ENCODE results near the gene MDM2.
"Not testable (repeated sequence)": the region's sequence is repeated elsewhere in the genome, so short reads cannot be mapped to it uniquely, and the experiment has no call there.

Gene MDM2

GRCh38 chr12:68806488-68807237, 1.3 kb upstream of the MDM2 start:
- DNase-seq (ENCODE audit: low read depth), result no peak

GRCh38 chr12:68807274-68807575, 752 bp upstream of the MDM2 start:
- not testable (repeated sequence) for DNase-seq (ENCODE audit: low read depth)

- DNase-seq (ENCODE audit: low read depth), result peak; percentile 81
These were observed 612 bp downstream of the MDM2 start for GRCh38 chr12:68808388-68809189.

GRCh38 chr12:68809190-68810026, 1.4 kb downstream of the MDM2 start:
- DNase-seq (ENCODE audit: low read depth), result no peak

GRCh38 chr12:68810027-68810389, 2.0 kb downstream of the MDM2 start:
- not testable (repeated sequence) for DNase-seq (ENCODE audit: low read depth)

GRCh38 chr12:68811573-68811972, 3.6 kb downstream of the MDM2 start:
- DNase-seq (ENCODE audit: low read depth), result not testable (repeated sequence)

- no peak for DNase-seq (ENCODE audit: low read depth)
These were observed 4.7 kb downstream of the MDM2 start for GRCh38 chr12:68812553-68813241.

- DNase-seq (ENCODE audit: low read depth), result no peak
These were observed 5.2 kb downstream of the MDM2 start for GRCh38 chr12:68813242-68813593.

GRCh38 chr12:68814490-68815231, 6.7 kb downstream of the MDM2 start:
- no peak for DNase-seq (ENCODE audit: low read depth)

GRCh38 chr12:68815232-68815927, 7.4 kb downstream of the MDM2 start:
- DNase-seq (ENCODE audit: low read depth), result no peak

GRCh38 chr12:68815928-68816800, 8.2 kb downstream of the MDM2 start:
- no peak for DNase-seq (ENCODE audit: low read depth)

- not testable (repeated sequence) for DNase-seq (ENCODE audit: low read depth)
These were observed 11.5 kb downstream of the MDM2 start for GRCh38 chr12:68819481-68819880.

- DNase-seq (ENCODE audit: low read depth), result no peak
These were observed 13.6 kb downstream of the MDM2 start for GRCh38 chr12:68821357-68822188.

- no peak for DNase-seq (ENCODE audit: low read depth)
These were observed 15.7 kb downstream of the MDM2 start for GRCh38 chr12:68823696-68824095.

- DNase-seq (ENCODE audit: low read depth), result no peak
These were observed 16.2 kb downstream of the MDM2 start for GRCh38 chr12:68824131-68824530.

- DNase-seq (ENCODE audit: low read depth), result no peak
These were observed 16.7 kb downstream of the MDM2 start for GRCh38 chr12:68824597-68825250.

- no peak for DNase-seq (ENCODE audit: low read depth)
These were observed 17.7 kb downstream of the MDM2 start for GRCh38 chr12:68825569-68826217.

Measured in GM04504 (cell line).